HEK293T (cell line): ENCODE measurements around the gene PCDHB1.
A peak's percentile ranks its signal among the peaks of the same experiment; 100 is the strongest.

Source experiments
- CTCF ChIA-PET: fragments of 350-600 bp; formaldehyde crosslinking; extraction: SDS; loops from one replicate; lab custom pipeline; 2021; ENCODE audit warnings: antibody characterized with exemption, inconsistent platforms; lab: Yijun Ruan, JAX
- POLR2A ChIA-PET: fragments of 350-600 bp; formaldehyde crosslinking; extraction: SDS; loops from one replicate; lab custom pipeline; 2020; ENCODE audit warnings: antibody characterized with exemption, inconsistent platforms; lab: Yijun Ruan, JAX
- DNase-seq: peaks from one replicate; pipeline ENCODE4 v3.0.0; 2012; ENCODE audit warnings: mixed read lengths; ENCODE audit errors: extremely low spot score
- ARNT ChIP-seq: fragments of 450-650 bp; IDR thresholded peaks from 2 replicates; pipeline ENCODE4 v1.6.1; 2017; ENCODE audit warnings: mild to moderate bottlenecking
- BHLHE40 ChIP-seq: fragments of 450-650 bp; IDR thresholded peaks from 2 replicates; pipeline ENCODE4 v1.6.1; 2016; ENCODE audit warnings: mild to moderate bottlenecking, moderate library complexity, borderline replicate concordance
- CTBP1 ChIP-seq: fragments of 450-650 bp; IDR thresholded peaks from 2 replicates; pipeline ENCODE4 v1.6.1; 2016; ENCODE audit warnings: borderline replicate concordance
- ELF4 ChIP-seq: fragments of 450-650 bp; IDR thresholded peaks from 2 replicates; pipeline ENCODE4 v1.6.1; 2017; ENCODE audit warnings: antibody characterized with exemption
- FOXA1 ChIP-seq: fragments of 450-650 bp; IDR thresholded peaks from 2 replicates; pipeline ENCODE4 v1.6.1; 2016; ENCODE audit warnings: mild to moderate bottlenecking
- FOXK2 ChIP-seq: fragments of 450-650 bp; IDR thresholded peaks from 2 replicates; pipeline ENCODE4 v1.6.1; 2016; ENCODE audit warnings: mild to moderate bottlenecking
- FOXM1 ChIP-seq: fragments of 450-650 bp; IDR thresholded peaks from 2 replicates; pipeline ENCODE4 v1.6.1; 2017; ENCODE audit warnings: mild to moderate bottlenecking, borderline replicate concordance
- HDGF ChIP-seq: fragments of 450-650 bp; IDR thresholded peaks from 2 replicates; pipeline ENCODE4 v1.6.1; 2017; ENCODE audit warnings: antibody characterized with exemption, borderline replicate concordance
- L3MBTL2 ChIP-seq: fragments of 450-650 bp; conservative IDR thresholded peaks from 2 replicates; pipeline ENCODE4 v1.6.1; 2016; ENCODE audit warnings: mild to moderate bottlenecking
- LEF1 ChIP-seq: fragments of 450-650 bp; IDR thresholded peaks from 2 replicates; pipeline ENCODE4 v1.6.1; 2017; ENCODE audit warnings: mild to moderate bottlenecking, borderline replicate concordance
- NFRKB ChIP-seq: fragments of 450-650 bp; IDR thresholded peaks from 2 replicates; pipeline ENCODE4 v1.6.1; 2016; ENCODE audit warnings: mild to moderate bottlenecking, moderate library complexity
- SP1 ChIP-seq: fragments of 450-650 bp; IDR thresholded peaks from 2 replicates; pipeline ENCODE4 v1.6.1; 2017
- SUZ12 ChIP-seq: fragments of 450-650 bp; IDR thresholded peaks from 2 replicates; pipeline ENCODE4 v1.6.1; 2016; ENCODE audit warnings: mild to moderate bottlenecking
- TARDBP ChIP-seq: fragments of 450-650 bp; IDR thresholded peaks from 2 replicates; pipeline ENCODE4 v1.6.1; 2016
- ZNF384 ChIP-seq: fragments of 450-650 bp; IDR thresholded peaks from 2 replicates; pipeline ENCODE4 v1.6.1; 2016
- TF ChIP-seq, protein P1 (sequence below): fragments of 450-650 bp; IDR thresholded peaks from 2 replicates; pipeline ENCODE4 v1.6.1; 2016

The PCDHB1 gene

DNA sequence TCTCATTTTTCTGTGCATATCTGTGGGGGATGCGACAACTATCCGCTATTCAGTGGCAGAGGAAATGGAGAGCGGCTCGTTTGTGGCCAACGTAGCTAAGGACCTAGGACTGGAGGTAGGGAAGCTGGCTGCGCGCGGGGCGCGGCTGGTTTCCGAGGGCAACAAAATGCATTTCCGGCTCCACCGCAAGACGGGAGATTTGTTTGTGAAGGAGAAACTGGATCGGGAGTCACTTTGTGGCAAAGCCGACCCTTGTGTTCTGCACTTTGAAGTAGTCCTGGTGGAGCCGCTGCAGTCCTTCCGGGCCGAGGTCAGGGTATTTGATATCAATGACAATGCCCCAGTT is 320 bp downstream of the PCDHB1 start:
- ChIA-PET CTCF (no interaction called here), POLR2A (no interaction called here)
- no peak for DNase-seq
- TF ChIP-seq TARDBP (no peak), FOXK2 (no peak), SUZ12 (no peak), ZNF384 (no peak), ELF4 (no peak), SP1 (no peak), CTBP1 (no peak), FOXM1 (no peak), BHLHE40 (no peak), L3MBTL2 (no peak), FOXA1 (no peak), ARNT (no peak), HDGF (no peak), NFRKB (no peak), LEF1 (no peak)
- TF ChIP-seq, protein P1, sequence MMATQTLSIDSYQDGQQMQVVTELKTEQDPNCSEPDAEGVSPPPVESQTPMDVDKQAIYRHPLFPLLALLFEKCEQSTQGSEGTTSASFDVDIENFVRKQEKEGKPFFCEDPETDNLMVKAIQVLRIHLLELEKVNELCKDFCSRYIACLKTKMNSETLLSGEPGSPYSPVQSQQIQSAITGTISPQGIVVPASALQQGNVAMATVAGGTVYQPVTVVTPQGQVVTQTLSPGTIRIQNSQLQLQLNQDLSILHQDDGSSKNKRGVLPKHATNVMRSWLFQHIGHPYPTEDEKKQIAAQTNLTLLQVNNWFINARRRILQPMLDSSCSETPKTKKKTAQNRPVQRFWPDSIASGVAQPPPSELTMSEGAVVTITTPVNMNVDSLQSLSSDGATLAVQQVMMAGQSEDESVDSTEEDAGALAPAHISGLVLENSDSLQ = no peak

DNA sequence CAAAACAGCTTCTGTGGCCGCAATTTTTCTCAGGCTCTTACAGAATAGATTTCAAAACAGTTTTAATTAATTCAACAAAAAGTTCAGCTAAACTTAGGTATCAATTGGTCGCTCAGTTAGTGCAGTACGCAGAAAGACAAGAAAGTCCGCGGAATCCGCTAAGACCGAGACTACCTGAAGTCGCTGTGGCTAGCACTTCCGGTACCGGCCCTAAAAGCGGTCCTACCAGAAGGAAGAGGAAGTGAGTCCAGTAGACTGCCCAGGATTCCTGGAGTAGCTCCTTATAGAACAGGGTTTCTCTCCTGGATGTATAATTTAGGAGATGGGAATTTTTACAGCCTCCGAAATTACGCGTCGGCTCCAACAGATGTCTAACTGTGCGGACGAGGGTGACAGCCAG is 26.7 kb downstream of the PCDHB1 start:
- DNase-seq = no peak
- TF ChIP-seq NFRKB (no peak), ELF4 (no peak), L3MBTL2 (no peak), ZNF384 (no peak), CTBP1 (no peak), FOXA1 (no peak), HDGF (no peak), TARDBP (no peak), FOXK2 (no peak), ARNT (no peak), BHLHE40 (no peak)
- TF ChIP-seq, protein P1 = no peak
- ChIA-PET POLR2A (no interaction called here), CTCF (interaction anchor here (1.0 kb wide), 1 partner anchor 17 kb away, joined by 3 read pairs; the partner anchor contains the start of gene PCDHB2)

DNA sequence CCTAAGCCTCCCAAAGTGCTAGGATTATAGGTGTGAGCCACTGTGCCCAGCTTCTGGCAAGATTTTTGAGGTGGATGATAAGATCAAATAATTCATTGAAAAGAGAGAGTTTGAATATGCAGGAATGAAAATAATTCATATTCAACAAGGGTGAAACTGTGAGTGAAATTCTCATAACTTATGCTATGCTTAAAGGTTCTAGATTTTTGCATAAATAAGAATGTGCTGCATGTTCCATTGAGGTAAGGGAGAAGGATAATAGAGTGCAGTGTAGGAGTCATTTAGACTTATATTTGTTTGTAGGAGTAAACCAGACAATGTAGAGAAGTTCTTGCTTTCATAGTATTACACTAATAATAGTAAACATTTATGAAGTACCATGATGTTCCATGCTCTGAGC is 31.1 kb downstream of the PCDHB1 start:
- TF ChIP-seq L3MBTL2 = no peak
- no peak for TF ChIP-seq FOXK2
- TF ChIP-seq LEF1 = no peak
- TF ChIP-seq ELF4 = no peak
- TF ChIP-seq CTBP1 = no peak
- TF ChIP-seq HDGF = no peak
- no peak for TF ChIP-seq FOXA1
- no peak for TF ChIP-seq ZNF384
- TF ChIP-seq, protein P1 = no peak
- TF ChIP-seq ARNT = no peak
- no peak for TF ChIP-seq FOXM1
- CTCF ChIA-PET = interaction anchor here (0.7 kb wide), 1 partner anchor 104 kb away, joined by 4 read pairs; no protein-coding TSS in a partner anchor
- POLR2A ChIA-PET = no interaction called here
- DNase-seq = no peak

DNA sequence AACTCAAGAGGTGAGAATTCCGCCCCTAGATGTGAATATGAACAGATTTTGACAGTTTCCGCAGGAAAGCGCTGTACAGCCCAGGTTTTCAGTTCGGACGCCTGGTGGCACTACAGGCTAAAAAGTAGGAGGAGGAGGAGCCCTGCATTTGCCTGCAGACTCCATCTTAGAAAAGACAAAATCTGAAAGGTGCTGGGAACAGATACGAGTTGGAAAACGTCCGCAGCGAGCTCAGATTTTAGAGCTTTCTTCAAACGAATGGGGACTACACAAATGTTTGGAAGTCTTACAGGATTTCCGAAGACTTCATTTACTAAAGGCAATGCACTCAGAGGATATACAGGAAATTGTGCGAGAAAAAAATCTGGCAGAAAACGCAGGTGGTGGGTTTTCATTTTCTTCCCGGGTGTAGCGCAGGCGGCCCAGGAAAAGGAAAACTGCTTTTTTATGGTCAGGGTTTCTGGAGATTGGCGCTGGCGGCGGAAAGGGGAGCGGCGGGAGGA is 33.4 kb downstream of the PCDHB1 start:
- ChIA-PET CTCF (interaction anchor here (0.6 to 1.2 kb wide), 3 partner anchors 139 to 373 kb away, joined by 3 read pairs; partner anchors contain the start of gene PCDHB14), POLR2A (no interaction called here)
- TF ChIP-seq CTBP1 (no peak), TARDBP (no peak), FOXA1 (no peak), BHLHE40 (no peak), LEF1 (no peak), FOXM1 (no peak), SP1 (no peak), FOXK2 (no peak), ELF4 (no peak), ARNT (no peak), SUZ12 (no peak), ZNF384 (no peak), NFRKB (no peak), HDGF (no peak), L3MBTL2 (no peak)
- TF ChIP-seq, protein P1 = no peak
- DNase-seq = peak; percentile 58

DNA sequence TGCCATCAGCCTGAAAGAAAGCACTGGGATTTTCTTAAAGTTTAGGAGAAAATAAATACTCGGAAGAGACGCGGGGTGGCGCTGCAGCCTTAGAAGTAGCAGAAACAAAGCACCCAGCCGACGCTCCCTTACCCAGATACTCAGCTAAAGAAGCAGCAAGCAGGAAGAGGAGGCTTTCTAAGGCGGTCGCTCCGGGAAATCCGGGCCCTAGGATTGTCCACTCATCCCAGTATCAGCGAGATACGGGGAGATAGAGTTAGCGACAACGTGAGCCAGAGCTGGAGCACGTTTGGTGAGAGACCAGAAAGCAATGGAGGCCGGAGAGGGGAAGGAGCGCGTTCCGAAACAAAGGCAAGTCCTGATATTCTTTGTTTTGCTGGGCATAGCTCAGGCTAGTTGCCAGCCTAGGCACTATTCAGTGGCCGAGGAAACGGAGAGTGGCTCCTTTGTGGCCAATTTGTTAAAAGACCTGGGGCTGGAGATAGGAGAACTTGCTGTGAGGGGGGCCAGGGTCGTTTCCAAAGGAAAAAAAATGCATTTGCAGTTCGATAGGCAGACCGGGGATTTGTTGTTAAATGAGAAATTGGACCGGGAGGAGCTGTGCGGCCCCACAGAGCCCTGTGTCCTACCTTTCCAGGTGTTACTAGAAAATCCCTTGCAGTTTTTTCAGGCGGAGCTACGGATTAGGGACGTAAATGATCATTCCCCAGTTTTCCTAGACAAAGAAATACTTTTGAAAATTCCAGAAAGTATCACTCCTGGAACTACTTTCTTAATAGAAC is 43.5 kb downstream of the PCDHB1 start, which contains the start of gene PCDHB2:
Gene PCDHB2, plus strand, starts transcription at position 135 of the 782 bp plus-strand sequence. Its CDS starts 176 bp downstream, at position 311.
- ChIA-PET POLR2A (no interaction called here), CTCF (interaction anchor here (0.6 to 0.8 kb wide), 2 partner anchors 17 kb away, joined by 3 read pairs; no protein-coding TSS in a partner anchor)
- DNase-seq = peak; percentile 35
- TF ChIP-seq SP1 = no peak
- TF ChIP-seq ARNT = no peak
- TF ChIP-seq L3MBTL2 = no peak
- TF ChIP-seq FOXK2 = no peak
- TF ChIP-seq NFRKB = no peak
- no peak for TF ChIP-seq HDGF
- TF ChIP-seq CTBP1 = no peak
- TF ChIP-seq FOXM1 = no peak
- no peak for TF ChIP-seq TARDBP
- no peak for TF ChIP-seq FOXA1
